Astrocyte (in vitro differentiated cells and primary cell): ENCODE measurements around the gene KCNJ12. TPM values are rescaled to one million over a fixed set of nuclear protein-coding genes. Genes with fewer than 3 reads are reported as not detected.

Experiments
- DNase-seq: peaks from one replicate; pipeline ENCODE4 v3.0.0-alpha.2; 2010; ENCODE audit warnings: low read depth
- FAIRE-seq: peaks from 2 replicates; lab custom pipeline; 2011; peaks lifted over from hg19 to GRCh38; lab: Jason Lieb, UNC
- H2AFZ ChIP-seq: 2 replicates; pipeline ENCODE4 v1.6.0; 2012; ENCODE audit warnings: low read depth, low read length, inconsistent platforms
- H3K27ac ChIP-seq: 2 replicates; pipeline ENCODE4 v1.5.1; 2011; ENCODE audit warnings: low read depth, low read length, inconsistent platforms
- H3K27me3 ChIP-seq: 2 replicates; pipeline ENCODE4 v1.6.0; 2011; ENCODE audit warnings: low read length, inconsistent platforms; ENCODE audit not compliant: insufficient read depth
- H3K36me3 ChIP-seq: 2 replicates; pipeline ENCODE4 v1.5.1; 2011; ENCODE audit warnings: low read length, inconsistent platforms; ENCODE audit not compliant: insufficient read depth
- H3K4me1 ChIP-seq: 2 replicates; pipeline ENCODE4 v1.5.1; 2011; ENCODE audit warnings: low read length, inconsistent platforms; ENCODE audit not compliant: insufficient read depth
- H3K4me2 ChIP-seq: 2 replicates; pipeline ENCODE4 v1.6.0; 2012; ENCODE audit warnings: low read length, inconsistent platforms
- H3K4me3 ChIP-seq: 2 replicates; pipeline ENCODE4 v1.5.1; 2011; ENCODE audit warnings: low read depth, mild to moderate bottlenecking, low read length, inconsistent platforms; ENCODE audit not compliant: insufficient read depth
- H3K79me2 ChIP-seq: 2 replicates; pipeline ENCODE4 v1.6.0; 2012; ENCODE audit warnings: mild to moderate bottlenecking, low read length, inconsistent platforms; ENCODE audit not compliant: insufficient read depth
- H3K9ac ChIP-seq: 2 replicates; pipeline ENCODE4 v1.6.0; 2012; ENCODE audit warnings: mild to moderate bottlenecking, low read length, inconsistent platforms
- H3K9me3 ChIP-seq: 2 replicates; pipeline ENCODE4 v1.5.1; 2012; ENCODE audit warnings: low read depth, mild to moderate bottlenecking, low read length, inconsistent platforms; ENCODE audit not compliant: insufficient read depth
- H4K20me1 ChIP-seq: 2 replicates; pipeline ENCODE4 v1.6.0; 2012; ENCODE audit warnings: low read length, inconsistent platforms; ENCODE audit not compliant: insufficient read depth
- H3K27ac Mint-ChIP-seq: one replicate; pipeline ENCODE4 v1.8.0; 2021; ENCODE audit warnings: mild to moderate bottlenecking, mixed read lengths; ENCODE audit not compliant: unreplicated experiment
- H3K27me3 Mint-ChIP-seq: one replicate; pipeline ENCODE4 v1.8.0; 2021; ENCODE audit warnings: low read depth, mixed read lengths; ENCODE audit not compliant: unreplicated experiment
- H3K36me3 Mint-ChIP-seq: one replicate; pipeline ENCODE4 v1.8.0; 2021; ENCODE audit warnings: low read depth, mixed read lengths; ENCODE audit not compliant: unreplicated experiment
- H3K4me1 Mint-ChIP-seq: one replicate; pipeline ENCODE4 v1.8.0; 2021; ENCODE audit warnings: low read depth, mixed read lengths; ENCODE audit not compliant: unreplicated experiment
- H3K4me3 Mint-ChIP-seq: one replicate; pipeline ENCODE4 v1.8.0; 2021; ENCODE audit warnings: mild to moderate bottlenecking, moderate library complexity, mixed read lengths; ENCODE audit not compliant: unreplicated experiment
- H3K9me3 Mint-ChIP-seq: one replicate; pipeline ENCODE4 v1.8.0; 2021; ENCODE audit warnings: mild to moderate bottlenecking, mixed read lengths; ENCODE audit not compliant: unreplicated experiment
- CTCF ChIP-seq: IDR thresholded peaks from 2 replicates; pipeline ENCODE4 v1.5.1; 2011; ENCODE audit warnings: low read depth, mild to moderate bottlenecking, inconsistent platforms, low read length, moderate library complexity; ENCODE audit not compliant: insufficient read depth
- EZH2 ChIP-seq: IDR thresholded peaks from 2 replicates; pipeline ENCODE4 v1.6.1; 2012; ENCODE audit warnings: mild to moderate bottlenecking, low read length, inconsistent platforms; ENCODE audit not compliant: insufficient read depth
- total RNA-seq: library from RNA; stranded (reverse); gene quantifications from 2 replicates; pipeline ENCODE4 v1.2.1, GENCODE V29; 2021

KCNJ12 gene
- total RNA-seq, 1 donor from 2014 or later, result 1.2 TPM

DNA sequence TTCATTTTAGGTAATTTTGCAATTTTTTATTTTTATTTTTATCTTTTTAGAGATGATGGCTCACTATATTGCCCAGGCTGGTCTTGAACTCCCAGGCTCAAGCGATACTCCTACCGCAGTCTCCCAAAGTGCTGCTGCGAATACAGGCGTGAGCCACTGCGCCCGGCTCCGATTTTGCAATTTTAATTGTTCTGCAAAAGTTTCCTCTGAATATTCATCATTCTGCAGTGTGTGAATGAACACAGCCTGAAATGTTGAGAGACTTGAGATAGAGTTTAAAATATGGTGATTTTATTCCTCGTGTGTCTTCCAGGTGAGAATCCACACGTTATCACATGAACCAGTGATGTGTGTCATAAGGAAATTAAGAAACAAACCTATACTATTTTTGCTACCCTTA, 75.8 kb downstream of the KCNJ12 start:
- Histone ChIP-seq H3K4me1 (peaks cover 5% of the 10 kb centered on the region), H3K79me2 (no peaks in the 10 kb centered on the region), H3K4me2 (peak overlapping the region; percentile 84), H2AFZ (no peak overlapping the region), H3K4me3 (no peak overlapping the region), H3K27me3 (peaks cover 9% of the 10 kb centered on the region), H3K9me3 (no peaks in the 10 kb centered on the region), H3K9ac (no peak overlapping the region), H3K27ac (no peak overlapping the region), H3K36me3 (no peaks in the 10 kb centered on the region), H4K20me1 (no peaks in the 10 kb centered on the region)
- peaks cover 5% of the 10 kb centered on the region for H3K9me3 Mint-ChIP-seq
- no peak overlapping the region for H3K27ac Mint-ChIP-seq
- no peaks in the 10 kb centered on the region for H3K4me1 Mint-ChIP-seq
- H3K27me3 Mint-ChIP-seq, result peaks cover 42% of the 10 kb centered on the region
- H3K4me3 Mint-ChIP-seq, result no peak overlapping the region
- no peak for DNase-seq
- FAIRE-seq, result no peak
- TF ChIP-seq EZH2, result no peak
- no peak for TF ChIP-seq CTCF
- no peaks in the 10 kb centered on the region for H3K36me3 Mint-ChIP-seq

- Histone ChIP-seq H3K4me3 (peak overlapping the region; percentile 45), H3K9ac (no peak overlapping the region), H4K20me1 (no peaks in the 10 kb centered on the region), H2AFZ (peak overlapping the region; percentile 87), H3K79me2 (no peaks in the 10 kb centered on the region), H3K4me1 (peaks cover 9% of the 10 kb centered on the region), H3K36me3 (no peaks in the 10 kb centered on the region), H3K9me3 (no peaks in the 10 kb centered on the region), H3K27ac (no peak overlapping the region), H3K4me2 (peak overlapping the region; percentile 84), H3K27me3 (peaks cover 9% of the 10 kb centered on the region)
- Mint-ChIP-seq H3K4me3 (peak overlapping the region; percentile 76), H3K9me3 (peaks cover 2% of the 10 kb centered on the region), H3K27ac (peak overlapping the region; percentile 41), H3K4me1 (no peaks in the 10 kb centered on the region), H3K36me3 (no peaks in the 10 kb centered on the region), H3K27me3 (peaks cover 39% of the 10 kb centered on the region)
- FAIRE-seq (no peak), DNase-seq (peak; percentile 55)
- TF ChIP-seq CTCF, result peak; percentile 63
- TF ChIP-seq EZH2, result no peak
Measured at GRCh38 chr17:21452377-21453143, 76.4 kb downstream of the KCNJ12 start.
